Measurements from ENCODE around the gene RASGRF2. TPM values are rescaled to one million over a fixed set of nuclear protein-coding genes. Genes with fewer than 3 reads are reported as not detected.

The RASGRF2 gene
- total RNA-seq, 1 donor from 2014 or later: 0.05 TPM

- Mint-ChIP-seq H3K4me1 (ENCODE audit: unreplicated experiment) (no peaks in the 10 kb centered on the region), H3K36me3 (ENCODE audit: unreplicated experiment) (no peaks in the 10 kb centered on the region), H3K9me3 (ENCODE audit: unreplicated experiment) (no peaks in the 10 kb centered on the region), H3K4me3 (ENCODE audit: unreplicated experiment) (no peak overlapping the region), H3K27ac (ENCODE audit: unreplicated experiment) (no peak overlapping the region), H3K27me3 (ENCODE audit: unreplicated experiment) (peaks cover 41% of the 10 kb centered on the region)
- no peak for DNase-seq (ENCODE audit: extremely low spot score, unreplicated experiment)
- TF ChIP-seq CTCF (IDR thresholded peaks at IDR 0.05): no peak
These were observed 165.8 kb downstream of the RASGRF2 start for GRCh38 chr5:81125959-81126358.

- H3K4me3 Mint-ChIP-seq (ENCODE audit: unreplicated experiment): no peak overlapping the region
- no peak for DNase-seq (ENCODE audit: extremely low spot score, unreplicated experiment)
- no peak overlapping the region for H3K27ac Mint-ChIP-seq (ENCODE audit: unreplicated experiment)
- H3K4me1 Mint-ChIP-seq (ENCODE audit: unreplicated experiment): no peaks in the 10 kb centered on the region
- TF ChIP-seq CTCF (IDR thresholded peaks at IDR 0.05): no peak
- H3K36me3 Mint-ChIP-seq (ENCODE audit: unreplicated experiment): no peaks in the 10 kb centered on the region
- peaks cover 30% of the 10 kb centered on the region for H3K27me3 Mint-ChIP-seq (ENCODE audit: unreplicated experiment)
- H3K9me3 Mint-ChIP-seq (ENCODE audit: unreplicated experiment): no peaks in the 10 kb centered on the region
These were observed 168.3 kb downstream of the RASGRF2 start for GRCh38 chr5:81128416-81128815.

GRCh38 chr5:81132381-81132780 is 172.2 kb downstream of the RASGRF2 start:
- Mint-ChIP-seq H3K4me3 (ENCODE audit: unreplicated experiment) (no peak overlapping the region), H3K4me1 (ENCODE audit: unreplicated experiment) (no peaks in the 10 kb centered on the region), H3K27me3 (ENCODE audit: unreplicated experiment) (peaks cover 28% of the 10 kb centered on the region), H3K9me3 (ENCODE audit: unreplicated experiment) (peaks cover 9% of the 10 kb centered on the region), H3K36me3 (ENCODE audit: unreplicated experiment) (no peaks in the 10 kb centered on the region), H3K27ac (ENCODE audit: unreplicated experiment) (no peak overlapping the region)
- no peak for DNase-seq (ENCODE audit: extremely low spot score, unreplicated experiment)
- no peak for TF ChIP-seq CTCF (IDR thresholded peaks at IDR 0.05)

- no peaks in the 10 kb centered on the region for H3K36me3 Mint-ChIP-seq (ENCODE audit: unreplicated experiment)
- H3K4me3 Mint-ChIP-seq (ENCODE audit: unreplicated experiment): no peak overlapping the region
- no peak for TF ChIP-seq CTCF (IDR thresholded peaks at IDR 0.05)
- no peak for DNase-seq (ENCODE audit: extremely low spot score, unreplicated experiment)
- peaks cover 31% of the 10 kb centered on the region for H3K27me3 Mint-ChIP-seq (ENCODE audit: unreplicated experiment)
- no peak overlapping the region for H3K27ac Mint-ChIP-seq (ENCODE audit: unreplicated experiment)
- H3K9me3 Mint-ChIP-seq (ENCODE audit: unreplicated experiment): peaks cover 9% of the 10 kb centered on the region
- H3K4me1 Mint-ChIP-seq (ENCODE audit: unreplicated experiment): no peaks in the 10 kb centered on the region
These were observed 173.9 kb downstream of the RASGRF2 start for GRCh38 chr5:81134066-81134465.

GRCh38 chr5:81134566-81134965 is 174.4 kb downstream of the RASGRF2 start:
- no peak for DNase-seq (ENCODE audit: extremely low spot score, unreplicated experiment)
- Mint-ChIP-seq H3K27ac (ENCODE audit: unreplicated experiment) (no peak overlapping the region), H3K9me3 (ENCODE audit: unreplicated experiment) (peaks cover 9% of the 10 kb centered on the region), H3K36me3 (ENCODE audit: unreplicated experiment) (no peaks in the 10 kb centered on the region), H3K4me3 (ENCODE audit: unreplicated experiment) (no peak overlapping the region), H3K4me1 (ENCODE audit: unreplicated experiment) (no peaks in the 10 kb centered on the region), H3K27me3 (ENCODE audit: unreplicated experiment) (peaks cover 30% of the 10 kb centered on the region)
- no peak for TF ChIP-seq CTCF (IDR thresholded peaks at IDR 0.05)

Measured in osteocyte (in vitro differentiated cells).